GM12891 (cell line): ENCODE data around the gene CPVL.

Experiments used
- POLR2A ChIP-seq: IDR thresholded peaks from 2 replicates; pipeline ENCODE4 v1.6.1; 2011; ENCODE audit warnings: low read depth, low read length, control low read depth
- POLR2AphosphoS5 ChIP-seq: IDR thresholded peaks from 2 replicates; pipeline ENCODE4 v1.6.1; 2011; ENCODE audit warnings: low read depth, low read length, control low read depth
- TAF1 ChIP-seq: IDR thresholded peaks from 2 replicates; pipeline ENCODE4 v1.6.1; 2011; ENCODE audit warnings: low read depth, low read length, control low read depth

DNA sequence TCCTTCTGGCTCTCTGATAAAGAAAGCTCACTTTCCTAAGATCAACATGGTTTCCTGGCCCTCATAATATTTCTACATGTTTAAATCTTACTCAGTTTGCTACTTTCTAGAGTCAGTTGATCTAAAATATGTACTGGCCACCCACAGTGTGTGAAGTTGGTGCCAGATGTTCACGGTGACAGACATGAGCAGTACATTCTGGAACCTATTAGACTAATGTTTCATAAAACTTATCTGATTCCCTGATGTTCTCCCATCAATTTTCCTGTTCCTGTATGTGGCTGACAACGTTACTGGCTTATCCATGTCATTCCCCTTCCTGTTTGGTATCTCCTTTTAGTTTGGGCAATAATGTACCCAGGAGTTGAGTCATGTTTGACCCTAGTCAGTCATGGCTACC, 13.7 kb upstream of the CPVL start:
- no peak for TF ChIP-seq POLR2A
- TF ChIP-seq TAF1 = no peak
- no peak for TF ChIP-seq POLR2AphosphoS5
